Activated CD8-positive, alpha-beta memory T cell treated with anti-CD3 and anti-CD28 coated beads for 4 hours (primary cell): ENCODE measurements around the gene CDC42EP2.
A peak's percentile ranks its signal among the peaks of the same experiment; 100 is the strongest.

ENCODE experiments used
- DNase-seq, 2 donors: peaks; one replicate each; pipeline ENCODE4 v3.0.0-alpha.2; 2020; ENCODE audit warnings: low read depth in 2 of 2

CDC42EP2 gene

DNA sequence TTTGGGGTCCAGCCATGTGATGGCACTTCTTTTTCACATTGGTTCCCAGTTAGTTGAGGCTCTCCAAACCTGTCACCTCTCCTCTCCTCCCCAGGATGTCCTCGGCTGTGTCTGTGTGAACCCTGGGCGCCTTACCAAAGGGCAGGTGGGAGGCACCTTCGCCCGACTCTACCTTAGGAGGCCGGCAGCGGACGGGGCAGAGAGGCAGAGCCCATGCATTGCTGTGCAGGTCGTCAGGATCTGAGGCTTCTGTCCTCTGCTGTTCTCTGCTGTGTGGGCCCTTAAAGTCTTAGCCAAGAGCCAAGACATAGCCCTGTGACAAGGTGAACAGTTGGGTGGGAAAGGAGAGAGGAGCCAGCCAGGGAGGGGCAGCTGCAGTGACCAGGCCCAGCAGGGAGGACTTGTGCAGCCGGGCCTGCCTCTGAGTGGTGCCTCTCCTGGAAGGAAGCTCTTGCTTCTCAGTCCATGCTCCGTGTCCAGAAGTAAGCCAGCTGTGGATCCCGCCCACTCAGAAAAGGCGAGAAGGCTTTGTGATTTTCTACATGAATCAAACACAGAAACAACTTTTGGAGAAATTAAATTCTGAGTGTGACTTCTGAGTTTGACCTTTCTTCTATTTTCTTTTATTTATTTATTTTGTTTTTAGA, 17.5 kb upstream of the CDC42EP2 start:
- DNase-seq: no peak

DNA sequence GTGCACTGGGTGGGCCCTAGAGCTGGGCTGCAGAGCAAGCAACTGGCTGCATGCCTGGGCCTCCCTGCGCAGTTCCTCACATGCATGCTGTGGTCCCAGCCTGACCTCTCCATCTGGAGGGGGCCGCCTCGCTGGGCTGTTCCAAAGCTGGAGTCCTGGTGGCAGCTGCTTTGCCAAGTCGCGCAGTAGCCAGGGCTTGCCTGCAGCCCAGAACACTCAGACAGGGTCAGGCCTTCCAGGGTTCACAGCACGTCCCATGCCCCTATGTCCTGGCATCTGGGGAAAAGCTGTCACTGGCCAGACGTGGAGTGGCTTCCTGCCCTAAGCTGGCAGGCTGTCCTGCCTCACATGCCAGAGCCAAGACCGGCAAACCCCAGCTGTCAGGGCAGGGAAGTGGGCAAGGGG, 16.5 kb upstream of the CDC42EP2 start:
- DNase-seq: no peak

DNA sequence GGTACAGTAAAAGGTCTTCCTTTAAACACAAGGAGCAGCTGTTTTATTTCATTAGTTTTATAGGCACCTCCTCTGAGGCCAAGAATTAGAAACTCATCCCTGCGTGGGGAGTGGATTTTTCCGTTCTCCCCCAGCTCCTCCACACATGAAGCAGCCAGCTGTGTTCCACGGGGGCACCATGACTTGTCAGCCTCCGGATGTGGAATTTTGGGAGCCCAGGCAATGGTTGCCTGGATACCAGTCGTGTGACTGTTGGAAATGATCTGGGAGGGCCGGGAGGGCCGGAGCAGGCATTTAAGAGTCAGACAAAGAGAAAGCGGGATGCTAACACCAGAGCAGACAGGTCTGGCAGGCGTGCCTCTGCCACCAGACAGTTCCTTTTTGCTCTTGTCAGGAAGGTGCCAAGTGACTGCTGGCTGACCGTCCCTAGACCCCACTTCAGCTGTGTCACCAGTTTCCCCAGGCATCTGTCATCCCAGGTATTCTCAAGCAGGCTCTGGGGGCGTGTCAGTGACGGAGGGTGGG, 15.9 kb upstream of the CDC42EP2 start:
- no peak for DNase-seq

DNA sequence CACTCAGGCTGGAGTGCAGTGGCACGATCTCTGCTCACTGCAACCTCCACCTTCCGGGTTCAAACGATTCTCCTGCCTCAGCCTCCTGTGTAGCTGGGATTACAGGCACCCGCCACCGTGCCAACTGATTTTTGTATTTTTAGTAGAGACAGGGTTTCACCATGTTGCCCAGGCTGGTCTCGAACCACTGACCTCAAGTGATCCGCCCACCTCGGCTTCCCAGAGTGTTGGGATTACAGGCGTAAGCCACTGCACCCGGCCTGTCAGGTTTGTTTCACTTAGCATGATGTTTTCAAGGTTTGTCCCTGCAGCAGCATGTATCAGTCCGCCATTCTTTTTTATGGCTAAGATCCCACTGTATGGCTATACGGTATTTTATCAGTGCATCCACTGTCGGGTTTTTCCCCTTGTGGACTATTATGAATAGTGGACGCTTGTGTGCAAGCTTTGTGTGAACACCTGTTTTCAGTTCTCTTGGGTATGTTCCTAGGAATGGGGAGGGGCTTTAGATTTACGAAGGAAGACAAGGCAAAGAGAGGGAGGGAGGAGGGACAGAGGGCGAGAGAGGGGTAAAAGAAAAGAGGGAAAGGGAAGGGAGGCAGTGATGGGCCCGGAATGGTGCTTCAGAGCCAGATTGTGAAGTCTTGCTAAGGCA, 13.9 kb upstream of the CDC42EP2 start:
- DNase-seq: no peak

DNA sequence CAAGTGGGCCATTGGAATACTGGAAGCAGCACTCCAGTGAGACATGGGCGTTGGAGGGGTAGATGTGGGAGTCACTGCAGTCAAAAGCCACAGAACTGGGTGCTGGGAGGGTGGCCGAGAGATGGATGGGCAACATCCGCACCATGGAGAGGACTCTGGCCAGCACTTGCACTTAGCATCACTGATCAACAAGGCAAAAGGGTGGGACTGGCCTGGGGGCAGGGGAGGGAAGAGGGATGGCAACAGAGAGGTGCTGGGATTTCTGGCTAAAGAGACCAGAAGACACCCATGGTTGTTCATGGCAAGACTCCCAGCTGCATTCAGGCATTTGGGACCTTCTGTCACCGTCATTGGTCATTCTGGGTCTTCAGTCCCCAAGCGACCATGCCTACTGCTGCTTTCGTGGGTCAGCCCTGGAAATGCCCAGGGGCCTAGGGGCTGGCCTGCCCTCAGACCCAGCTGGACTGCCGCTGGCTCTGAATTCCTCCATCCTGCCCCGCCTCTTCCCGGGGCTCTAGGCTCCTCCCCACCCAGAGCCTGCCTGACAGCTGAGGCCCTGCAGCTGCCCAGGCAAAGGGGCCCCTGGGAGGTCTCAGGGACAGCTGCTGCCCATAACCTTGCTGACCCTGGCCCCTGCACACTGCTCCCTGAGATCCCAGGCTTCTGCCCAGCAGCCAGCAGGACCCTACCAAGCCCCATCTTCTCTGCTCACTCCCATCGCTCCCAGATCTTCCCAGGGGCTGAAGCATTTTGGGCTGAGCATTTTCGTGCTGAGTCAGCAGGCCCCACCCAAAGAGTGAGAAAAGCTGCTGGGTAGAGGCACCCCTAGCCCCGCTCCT, 13.0 kb upstream of the CDC42EP2 start:
- no peak for DNase-seq

DNA sequence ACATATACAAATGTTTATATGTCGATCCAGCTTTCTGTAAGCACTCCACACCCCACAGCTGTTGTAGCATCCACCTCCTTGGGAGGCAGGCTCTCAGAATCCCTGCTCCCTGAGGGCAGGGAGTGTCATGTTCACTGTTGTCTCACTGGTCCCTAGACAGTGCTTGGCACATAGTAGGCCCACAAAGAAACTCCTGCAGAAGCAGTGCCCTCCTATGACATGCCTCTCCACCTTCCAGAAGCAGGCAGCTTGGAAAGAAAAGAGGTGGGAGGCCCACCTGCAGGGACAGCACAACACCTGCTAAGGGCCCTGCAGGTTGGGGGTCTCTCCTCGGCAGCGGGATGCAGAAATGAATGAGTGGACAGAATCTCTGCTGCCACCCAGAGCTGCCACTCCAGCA, 11.1 kb upstream of the CDC42EP2 start:
- DNase-seq: no peak

DNA sequence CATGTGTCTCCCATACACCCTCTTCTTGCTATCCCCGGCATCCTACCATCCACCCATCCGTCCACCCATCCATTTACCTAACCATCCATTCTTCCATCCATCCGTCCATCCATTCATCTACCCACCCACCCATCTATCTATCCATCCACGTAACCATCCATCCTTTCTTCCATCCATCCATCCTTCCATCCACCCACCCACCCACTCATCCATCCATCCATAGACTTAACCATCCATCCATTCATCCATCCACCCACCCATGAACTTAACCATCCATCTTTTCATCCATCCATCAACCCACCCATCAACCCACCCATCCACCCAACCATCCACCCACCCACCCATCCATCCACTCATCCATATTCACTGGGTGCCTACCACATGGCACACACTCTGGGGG, 10.6 kb upstream of the CDC42EP2 start:
- no peak for DNase-seq

DNA sequence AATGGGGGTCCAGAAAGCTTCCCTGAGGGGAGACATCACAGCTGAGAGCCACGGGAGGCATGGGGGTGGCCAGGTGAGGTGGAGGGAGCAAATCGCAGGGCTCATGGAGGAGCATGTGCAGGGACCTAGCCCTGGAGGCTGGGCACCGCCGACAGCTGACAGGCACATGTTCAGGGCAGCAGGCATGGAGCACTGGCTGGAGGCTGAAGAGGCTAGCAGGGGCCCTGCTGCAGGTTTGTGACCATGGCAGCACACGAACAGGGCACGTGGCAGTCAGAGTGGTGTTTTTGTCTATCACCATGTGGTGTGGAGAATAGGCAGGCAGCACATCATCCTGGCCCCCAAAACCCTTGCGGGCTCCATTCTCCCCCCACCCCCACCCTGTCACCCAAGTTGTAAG, 10.1 kb upstream of the CDC42EP2 start:
- no peak for DNase-seq

DNA sequence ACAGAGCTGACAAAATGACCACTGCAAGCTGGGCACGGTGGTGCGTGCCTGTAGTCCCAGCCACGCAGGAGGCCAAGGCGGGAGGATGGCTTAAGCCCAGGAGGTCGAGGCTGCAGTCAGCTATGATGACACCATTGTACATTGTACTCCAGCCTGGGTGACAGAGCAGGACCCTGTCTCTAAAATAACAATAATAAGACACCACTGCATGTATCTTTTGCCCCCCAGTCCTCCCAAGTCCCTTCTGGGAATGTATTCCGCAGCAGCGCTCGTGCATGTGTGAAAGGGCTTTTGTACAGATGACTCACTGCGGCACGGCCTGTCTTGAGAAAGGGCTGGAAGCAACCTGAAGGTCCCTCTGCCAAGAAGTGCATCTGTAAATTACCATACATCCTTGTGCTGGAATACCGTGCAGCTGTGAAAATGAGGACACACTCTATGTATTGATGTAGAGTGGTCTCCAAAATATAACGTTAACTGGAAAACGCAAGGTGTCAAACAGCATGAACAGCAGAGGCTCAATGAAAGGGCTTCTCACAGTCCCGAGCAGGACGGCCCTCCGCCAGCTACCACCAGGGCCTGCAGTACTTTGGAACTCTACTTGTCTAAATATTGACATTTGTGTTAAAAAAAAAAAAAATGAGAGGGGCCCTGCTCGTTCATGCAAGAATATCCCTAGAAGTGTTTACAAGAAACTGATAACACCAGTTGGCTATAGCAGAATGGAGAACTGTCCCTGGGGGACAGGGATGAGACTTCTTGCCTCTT, 9.0 kb upstream of the CDC42EP2 start:
- DNase-seq: no peak

DNA sequence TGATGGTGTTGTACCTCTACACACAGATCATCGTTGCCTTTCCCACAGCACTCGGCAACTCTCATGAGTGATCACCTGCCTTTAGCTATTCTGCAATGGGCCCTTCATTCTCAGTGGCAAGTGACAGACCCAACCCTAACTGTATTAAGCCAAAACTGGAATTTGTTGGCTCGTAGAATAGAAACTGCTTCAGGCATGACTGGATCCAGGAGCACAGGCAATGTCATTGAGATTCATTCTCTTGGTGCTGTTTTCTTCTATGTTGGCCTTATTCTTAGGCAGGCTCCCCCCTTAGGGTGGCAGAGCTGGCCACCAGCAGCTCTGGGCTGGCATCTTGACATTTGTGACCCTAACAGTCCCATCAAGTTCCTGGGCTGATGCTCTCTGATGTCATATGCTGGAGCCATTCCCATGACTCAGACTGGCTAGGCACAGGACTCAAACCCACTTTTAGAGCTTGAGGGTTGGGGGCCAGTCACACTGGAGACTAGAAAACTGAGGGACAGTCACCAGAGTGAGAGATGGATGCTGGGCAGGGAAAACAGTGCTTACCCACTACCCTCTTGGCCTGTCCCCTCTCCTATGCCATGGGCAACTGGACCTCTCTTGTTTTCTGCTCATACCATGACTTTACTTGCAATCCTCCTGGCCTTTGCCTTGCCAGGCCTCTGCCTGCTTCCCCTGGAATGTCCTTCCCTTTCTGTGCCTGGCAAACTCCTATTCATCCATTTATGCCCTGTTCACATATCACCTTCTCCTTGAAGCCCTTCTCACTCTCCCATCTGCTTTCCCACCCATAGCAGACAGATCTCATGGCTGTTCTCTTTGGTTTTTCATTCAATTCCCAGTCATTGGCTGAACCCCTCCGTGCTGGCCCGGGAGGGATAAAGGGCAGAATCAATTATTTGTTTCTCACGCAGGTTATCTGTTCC, 7.1 kb upstream of the CDC42EP2 start:
- no peak for DNase-seq

DNA sequence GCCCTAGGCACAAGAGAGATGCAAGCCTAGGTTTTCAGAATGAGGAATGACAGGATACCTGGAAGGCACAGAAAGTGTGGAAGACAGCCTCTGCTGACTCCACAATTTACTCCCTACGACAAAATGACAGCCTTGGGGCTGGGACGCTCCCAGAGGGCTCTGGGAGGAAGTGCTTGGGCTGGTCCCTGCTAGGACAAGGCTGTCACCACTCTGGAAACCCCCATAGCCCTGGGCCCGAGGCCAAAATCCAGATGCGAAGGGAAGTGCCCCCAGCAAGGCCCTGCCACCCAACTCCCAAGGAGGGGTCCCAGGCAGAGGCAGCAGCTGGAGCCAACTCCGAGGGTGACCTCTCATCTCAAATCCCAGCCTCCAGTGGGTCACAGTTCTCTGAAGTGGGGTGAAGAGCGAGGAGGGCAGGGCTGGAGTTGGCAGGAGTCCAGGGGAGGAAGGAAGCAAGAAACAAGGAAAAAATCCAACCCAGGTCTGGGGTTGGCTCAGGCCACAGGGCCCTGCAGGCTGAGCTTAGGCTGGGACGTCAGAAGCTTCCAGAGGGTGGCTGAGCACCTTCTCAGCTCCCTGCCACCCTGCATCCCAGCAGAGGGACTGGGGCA, 6.3 kb upstream of the CDC42EP2 start:
- DNase-seq: no peak

DNA sequence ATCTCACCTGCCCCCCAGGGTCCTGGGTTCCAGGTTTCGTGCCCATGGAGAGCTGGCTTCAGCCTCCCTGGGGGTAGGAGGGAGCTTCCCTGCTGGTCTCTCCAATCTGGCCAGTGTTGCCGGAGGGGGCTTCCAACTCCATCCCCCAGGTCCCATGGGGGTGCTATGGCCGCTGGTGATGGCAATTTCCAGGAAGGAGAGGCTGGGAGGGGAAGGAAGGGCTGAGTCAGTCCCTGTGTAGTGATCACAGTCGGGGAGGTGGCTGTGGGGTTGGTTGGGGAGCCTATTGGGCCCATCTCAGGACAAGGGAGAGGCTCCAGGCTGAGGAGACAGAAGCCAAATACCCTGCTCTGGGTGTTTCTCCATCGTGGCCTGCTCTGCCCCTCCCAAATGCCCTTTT, 5.7 kb upstream of the CDC42EP2 start:
- DNase-seq: no peak

DNA sequence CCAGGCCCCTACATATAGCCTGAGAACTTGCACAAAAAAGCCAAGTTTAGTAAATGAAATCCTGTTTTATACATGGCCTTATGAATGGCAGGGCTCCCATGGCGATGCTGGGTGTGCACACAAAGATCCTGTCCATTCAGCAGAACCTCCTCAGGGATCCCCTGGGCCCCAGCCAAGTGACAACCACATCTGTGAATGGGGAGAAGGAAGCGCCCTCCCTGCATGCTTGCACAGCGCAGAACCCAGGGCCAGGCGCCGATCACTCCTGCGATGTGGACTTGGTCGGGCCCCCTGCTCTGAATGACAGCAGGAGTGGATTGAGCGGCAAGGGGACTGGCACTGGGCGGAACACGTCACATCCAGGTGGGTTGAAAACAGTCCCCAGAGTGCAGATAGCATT, 4.5 kb upstream of the CDC42EP2 start:
- no peak for DNase-seq

DNA sequence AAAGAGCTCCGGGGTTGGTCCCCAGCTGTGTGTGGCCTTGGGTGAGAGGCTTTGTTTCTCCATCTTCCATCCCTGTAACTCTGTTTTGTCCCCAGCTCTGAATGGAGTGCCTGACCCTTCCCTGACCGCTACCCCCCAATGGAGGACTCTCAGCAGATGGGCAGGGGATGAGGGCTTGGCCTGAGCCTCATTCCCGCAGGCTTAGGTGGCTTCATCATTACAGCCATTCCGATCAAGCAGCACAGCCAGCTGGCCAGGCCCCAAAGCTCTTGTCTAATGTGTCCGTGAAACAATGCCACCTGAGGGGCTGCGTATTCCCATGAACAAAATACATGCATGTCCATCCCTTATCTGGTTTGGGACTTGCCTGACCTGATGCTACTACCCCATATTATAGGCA, 3.9 kb upstream of the CDC42EP2 start:
- no peak for DNase-seq

DNA sequence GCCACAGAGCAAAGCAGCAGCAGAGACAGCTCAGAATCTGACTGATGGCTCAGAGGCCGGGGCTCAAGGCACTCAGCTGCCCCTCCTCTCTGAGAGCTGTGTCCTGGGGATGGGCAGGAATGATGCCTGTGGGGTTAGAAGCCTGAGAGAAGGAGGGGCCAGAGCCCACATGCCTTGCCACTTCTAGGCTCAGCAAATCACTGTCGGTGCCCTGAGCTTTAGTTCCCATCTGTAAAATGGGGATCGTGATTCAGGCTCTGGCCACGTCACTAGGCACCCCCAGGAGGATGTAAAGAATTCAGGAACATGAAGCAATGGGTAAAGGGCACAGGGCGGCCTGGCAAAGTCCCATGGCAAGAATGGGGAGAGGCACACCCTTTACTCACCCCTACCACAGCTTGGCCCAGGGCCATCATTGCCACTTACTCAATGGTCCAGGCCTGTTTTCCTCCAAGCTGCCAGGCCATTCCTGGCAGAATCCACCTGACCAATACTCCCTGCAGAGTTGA, 3.4 kb upstream of the CDC42EP2 start:
- no peak for DNase-seq

DNA sequence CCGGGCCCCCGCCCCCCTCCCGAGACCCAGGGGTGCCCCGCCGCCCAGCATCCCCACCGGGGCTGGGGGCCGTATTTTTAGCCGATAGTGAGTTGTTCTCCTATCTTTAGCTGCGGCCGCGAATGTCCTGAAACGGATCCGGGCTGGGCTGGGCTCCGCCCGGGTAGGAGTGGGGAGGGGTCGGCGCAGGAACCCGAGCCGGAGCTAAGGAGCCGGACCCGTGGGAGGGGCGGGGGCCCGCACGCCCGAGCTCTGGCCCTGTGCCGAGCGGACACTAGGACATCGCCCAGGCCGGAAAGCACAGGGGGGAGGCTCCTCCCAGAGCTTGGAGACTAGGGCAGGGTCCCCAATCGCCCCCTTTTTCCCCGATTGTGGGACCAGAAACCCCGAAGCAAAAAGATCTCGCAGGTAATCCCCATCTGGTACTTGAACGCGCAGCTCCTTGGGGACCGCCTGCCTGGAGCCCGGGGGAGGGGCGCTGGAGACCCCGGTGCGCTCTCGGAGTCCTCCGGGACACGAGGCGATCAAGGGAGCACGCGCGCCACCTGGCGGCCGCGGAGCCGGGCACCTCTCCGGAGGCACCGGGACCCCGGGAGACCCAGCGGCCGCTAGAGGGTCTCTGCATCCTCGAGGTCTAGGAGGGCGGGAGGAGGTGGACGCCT, 669 bp downstream of the CDC42EP2 start:
- DNase-seq: peak; percentile 63 to 66

DNA sequence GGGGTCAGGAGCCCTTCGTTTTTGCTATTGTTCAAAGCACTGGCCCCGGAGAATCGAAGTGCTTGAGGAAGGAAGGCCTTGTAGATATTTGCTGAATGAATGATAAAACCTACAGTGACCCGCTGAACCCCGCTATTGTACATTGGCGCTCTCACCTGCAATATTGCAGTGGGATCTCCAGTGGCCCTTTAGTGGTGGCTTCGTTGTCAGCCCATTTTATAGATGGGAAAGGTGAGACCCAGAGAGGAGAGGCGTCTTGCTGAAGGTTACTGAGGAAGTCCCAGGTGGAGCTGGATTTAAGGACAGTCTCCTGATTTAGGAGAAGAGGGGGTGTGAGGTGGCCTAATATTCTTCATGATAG, 1.2 kb downstream of the CDC42EP2 start:
- no peak for DNase-seq

DNA sequence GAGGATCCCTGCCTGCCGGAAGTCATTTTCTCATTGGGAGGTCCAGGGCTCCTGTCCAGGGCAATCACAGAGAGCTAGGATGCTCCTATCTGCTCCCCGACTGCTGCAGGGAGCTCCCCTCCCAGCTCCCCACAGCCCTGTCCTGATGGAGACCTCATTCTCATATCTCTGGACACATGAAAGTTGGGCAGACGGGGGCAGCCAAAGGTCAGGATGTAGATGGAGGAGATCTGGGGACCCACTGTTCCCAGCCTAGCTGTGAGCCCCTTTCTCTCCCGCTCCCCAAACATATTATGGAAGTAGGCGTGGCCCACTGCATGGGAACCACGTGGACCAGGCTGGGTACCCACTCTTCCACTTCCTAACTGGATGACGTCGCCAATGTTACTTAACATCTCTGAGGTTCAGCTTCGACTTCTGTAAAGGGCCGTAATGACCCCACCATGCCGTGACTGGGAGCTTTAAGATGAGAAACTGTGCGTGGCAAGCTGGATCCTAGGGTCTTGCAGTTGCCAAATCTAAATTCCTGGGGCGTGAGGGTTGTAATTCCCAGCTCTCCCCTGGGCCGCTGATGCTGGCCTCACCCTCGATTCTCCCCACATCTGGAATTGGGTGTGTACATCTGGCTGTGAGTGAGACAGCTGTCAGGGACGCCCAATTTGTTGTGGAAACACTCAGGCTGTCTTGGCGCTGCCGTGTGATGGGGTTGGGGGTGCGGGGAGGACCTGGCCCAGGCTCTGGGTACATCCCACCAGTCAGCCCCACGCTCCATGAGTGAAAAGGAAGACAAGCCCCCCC, 1.8 kb downstream of the CDC42EP2 start:
- DNase-seq: no peak
